ENCODE data around the gene CALML6. TPM values are rescaled to one million over a fixed set of nuclear protein-coding genes. Genes with fewer than 3 reads are reported as not detected.
A peak's percentile ranks its signal among the peaks of the same experiment; 100 is the strongest.
"Not testable (repeated sequence)": the region's sequence is repeated elsewhere in the genome, so short reads cannot be mapped to it uniquely, and the experiment has no call there.

The CALML6 gene
- total RNA-seq, 2 donors from 2014 or later = 0.37 TPM; not detected in 1

DNA sequence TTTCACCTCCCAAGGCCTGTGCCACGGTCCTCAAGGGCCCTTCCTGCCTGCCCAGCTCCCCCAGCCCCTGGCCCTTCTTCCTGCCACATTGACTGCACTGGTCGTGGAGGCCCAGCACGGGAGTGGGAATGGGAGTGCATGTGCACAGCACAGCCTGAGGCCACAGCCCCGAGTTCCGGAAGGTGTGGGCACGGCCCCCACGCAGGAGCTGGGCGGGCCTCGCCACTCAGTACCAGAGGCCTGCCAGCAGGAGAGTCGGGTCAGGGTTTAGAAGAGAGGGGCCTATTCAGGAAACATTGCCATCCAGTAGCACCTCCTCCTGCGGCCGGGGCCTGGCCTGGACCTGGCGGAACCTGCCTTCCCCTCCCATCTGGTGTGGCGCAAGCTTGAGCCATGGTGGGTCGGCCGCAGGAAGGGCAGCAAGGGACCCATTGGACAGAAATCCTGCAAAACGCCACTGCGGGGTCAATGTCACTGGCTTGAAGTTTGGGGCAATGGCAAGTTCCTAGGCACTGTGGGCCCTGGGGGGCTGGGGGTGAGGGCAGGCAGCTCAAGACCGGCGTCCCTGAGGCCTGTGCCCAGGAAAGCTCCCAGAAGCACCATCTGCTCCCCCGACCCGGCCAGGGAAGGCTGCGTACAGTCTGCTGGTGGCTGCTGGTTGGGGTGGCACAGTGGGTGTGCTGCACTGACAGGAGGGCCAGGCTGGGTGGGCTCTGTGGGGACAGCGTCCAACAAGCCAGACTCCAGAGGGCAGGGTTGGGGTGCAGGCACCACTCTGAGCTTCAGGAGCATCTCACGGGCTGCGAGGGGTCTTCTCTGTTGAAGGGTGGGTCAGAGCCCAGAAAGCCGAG is 5.8 kb downstream of the CALML6 start:
- intact Hi-C loops (cut with DNase I) = no loop called here

DNA sequence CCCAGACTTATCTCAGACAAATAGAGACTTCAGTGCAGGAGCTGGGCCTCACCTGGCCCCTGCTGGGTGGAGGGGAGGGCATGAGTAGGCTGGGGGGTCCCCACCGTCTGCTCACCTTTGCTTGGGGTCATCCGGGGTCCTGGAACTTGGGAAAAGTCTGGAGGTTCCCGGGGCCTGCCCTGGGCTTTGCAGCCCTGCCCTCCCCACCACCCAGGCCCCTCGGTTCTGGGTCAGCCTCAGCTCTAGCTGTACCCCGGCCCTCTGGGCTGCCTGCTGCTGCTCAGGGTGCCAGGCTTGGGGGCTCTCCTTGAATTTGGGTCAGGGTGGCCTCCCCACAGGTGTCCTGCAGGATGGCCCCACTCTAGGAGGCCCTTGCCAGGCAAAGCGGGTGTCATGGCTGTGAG is 6.4 kb downstream of the CALML6 start:
- intact Hi-C loops (cut with DNase I) = no loop called here
- no peak for DNase-seq (ENCODE audit: low spot score)

More for the DNA sequence above, 5.8 kb downstream of the CALML6 start:
- DNase-seq (ENCODE audit: low spot score) = peak; percentile 79

- peak; percentile 70 for DNase-seq (ENCODE audit: low spot score)
- intact Hi-C loops (cut with DNase I) = no loop called here
These were observed 7.0 kb downstream of the CALML6 start for GRCh38 chr1:1921901-1922701.

GRCh38 chr1:1922702-1922955 is 7.6 kb downstream of the CALML6 start:
- DNase-seq (ENCODE audit: low spot score) = no peak
- intact Hi-C loops (cut with DNase I) = no loop called here

DNA sequence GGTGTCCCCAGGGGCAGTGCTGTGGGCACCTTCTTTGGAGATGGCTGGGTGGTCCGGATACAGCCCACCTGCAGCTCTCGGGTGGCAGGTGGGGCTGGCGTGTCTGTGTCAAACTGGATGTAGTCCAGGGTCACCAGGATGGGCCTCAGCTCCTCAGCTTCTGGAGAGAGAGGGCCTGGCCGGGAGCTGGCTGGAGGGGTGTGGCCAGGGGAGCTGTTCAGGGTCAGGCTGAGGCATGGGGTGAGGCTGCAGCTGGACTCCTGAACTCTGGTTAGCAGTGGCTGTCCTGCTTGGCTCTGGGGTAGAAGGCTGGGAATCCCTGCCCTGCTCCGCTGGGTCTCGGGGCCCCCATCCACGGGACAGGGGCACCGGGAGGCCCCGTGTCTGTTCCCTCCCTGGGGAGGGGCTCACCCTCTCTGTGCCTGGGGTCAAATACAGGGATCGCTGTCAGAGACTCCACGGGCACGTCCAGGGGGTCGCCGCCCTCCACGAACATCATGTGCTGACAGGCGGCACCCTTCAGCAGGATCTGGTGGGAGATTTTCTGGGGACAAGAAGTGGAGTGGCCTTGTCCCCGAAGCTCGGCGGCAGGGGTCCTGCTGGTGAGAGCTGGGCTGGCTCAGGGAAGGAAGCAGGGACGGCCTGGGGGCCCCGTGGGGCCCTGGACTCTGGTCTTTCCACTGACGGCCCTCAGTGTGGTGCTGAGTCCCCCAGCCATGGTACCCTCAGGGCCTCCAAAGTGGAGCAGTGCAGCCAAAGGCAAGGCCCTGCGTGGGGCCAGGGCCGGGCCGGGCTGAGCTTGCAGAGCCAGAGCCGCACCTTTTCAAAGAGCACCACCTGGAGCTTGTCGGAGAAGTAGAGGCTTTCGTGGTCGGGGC is 8.1 kb downstream of the CALML6 start:
- no peak for DNase-seq (ENCODE audit: low spot score)
- intact Hi-C loops (cut with DNase I) = no loop called here

DNA sequence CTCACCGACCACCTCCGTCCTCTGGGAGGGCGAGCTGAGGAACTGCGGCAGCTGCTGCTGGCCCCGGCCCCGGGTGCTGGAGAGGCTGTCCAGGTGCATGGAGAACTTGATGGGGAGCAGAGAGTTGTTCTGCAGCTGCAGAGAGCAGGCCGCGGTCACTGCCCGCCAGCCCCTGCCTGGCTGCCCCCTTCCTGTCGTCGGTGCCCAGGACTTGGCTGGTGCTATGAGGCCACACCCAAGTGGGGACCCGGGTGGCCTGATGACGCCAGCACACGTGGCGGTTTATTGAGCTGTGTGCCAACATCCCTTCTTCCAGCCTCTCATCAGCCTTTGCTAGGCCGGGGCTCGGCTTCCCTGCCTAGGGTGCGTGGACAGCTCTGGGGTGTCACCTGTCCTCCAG is 9.3 kb downstream of the CALML6 start:
- intact Hi-C loops (cut with DNase I) = no loop called here
- no peak for DNase-seq (ENCODE audit: low spot score)

GRCh38 chr1:1924849-1925248 is 9.8 kb downstream of the CALML6 start:
- DNase-seq (ENCODE audit: low spot score) = no peak

DNA sequence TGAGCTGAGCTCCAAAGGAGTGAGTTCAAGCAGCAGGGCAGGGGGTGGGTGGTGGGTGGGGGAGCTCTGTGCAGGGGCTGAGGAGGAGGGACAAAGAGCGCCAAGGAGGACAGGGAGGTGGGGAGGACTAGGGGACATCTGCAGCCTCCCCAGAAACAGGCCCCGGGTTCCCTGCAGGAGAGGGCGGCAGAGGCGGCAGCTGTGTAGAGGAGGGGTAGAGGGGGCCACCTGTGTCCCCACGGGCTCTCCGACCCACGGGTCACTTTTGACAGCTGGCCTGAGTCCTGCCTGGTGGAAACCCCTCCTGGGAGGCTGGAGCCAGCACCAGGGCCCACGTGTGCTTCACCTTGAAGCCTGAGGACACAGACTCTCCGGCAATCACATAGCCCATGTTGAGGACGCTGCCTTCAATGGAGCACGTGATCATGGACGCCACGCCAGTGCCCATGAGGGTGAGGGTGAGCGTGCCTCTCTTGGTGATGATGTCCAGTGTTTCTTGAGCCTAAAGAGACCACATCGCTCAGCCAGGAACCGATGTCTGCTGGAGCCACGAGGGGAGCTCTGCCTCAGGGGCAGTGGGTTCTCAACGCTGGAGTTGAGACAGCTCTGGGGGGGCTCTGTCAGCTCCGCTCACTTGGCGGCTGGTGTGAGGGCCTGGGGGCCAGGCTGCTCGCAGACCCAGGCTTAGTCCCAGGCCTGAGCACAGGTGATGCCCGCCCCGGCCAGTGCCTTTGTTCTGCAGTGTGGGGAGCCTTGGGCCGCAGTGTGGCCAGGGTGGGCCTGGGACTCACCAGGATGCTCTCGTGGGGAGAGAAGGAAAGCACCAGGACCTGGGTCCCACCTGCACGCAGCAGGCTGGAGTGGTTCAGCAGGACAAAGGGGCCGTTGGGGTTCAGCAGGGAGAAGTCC is 10.6 kb downstream of the CALML6 start:
- intact Hi-C loops (cut with DNase I) = no loop called here
- DNase-seq (ENCODE audit: low spot score) = no peak

More at GRCh38 chr1:1924849-1925248, 9.8 kb downstream of the CALML6 start:
- intact Hi-C loops (cut with DNase I) = no loop called here

- intact Hi-C loops (cut with DNase I) = no loop called here
- DNase-seq (ENCODE audit: low spot score) = no peak
These were observed 11.3 kb downstream of the CALML6 start for GRCh38 chr1:1926346-1926811.

DNA sequence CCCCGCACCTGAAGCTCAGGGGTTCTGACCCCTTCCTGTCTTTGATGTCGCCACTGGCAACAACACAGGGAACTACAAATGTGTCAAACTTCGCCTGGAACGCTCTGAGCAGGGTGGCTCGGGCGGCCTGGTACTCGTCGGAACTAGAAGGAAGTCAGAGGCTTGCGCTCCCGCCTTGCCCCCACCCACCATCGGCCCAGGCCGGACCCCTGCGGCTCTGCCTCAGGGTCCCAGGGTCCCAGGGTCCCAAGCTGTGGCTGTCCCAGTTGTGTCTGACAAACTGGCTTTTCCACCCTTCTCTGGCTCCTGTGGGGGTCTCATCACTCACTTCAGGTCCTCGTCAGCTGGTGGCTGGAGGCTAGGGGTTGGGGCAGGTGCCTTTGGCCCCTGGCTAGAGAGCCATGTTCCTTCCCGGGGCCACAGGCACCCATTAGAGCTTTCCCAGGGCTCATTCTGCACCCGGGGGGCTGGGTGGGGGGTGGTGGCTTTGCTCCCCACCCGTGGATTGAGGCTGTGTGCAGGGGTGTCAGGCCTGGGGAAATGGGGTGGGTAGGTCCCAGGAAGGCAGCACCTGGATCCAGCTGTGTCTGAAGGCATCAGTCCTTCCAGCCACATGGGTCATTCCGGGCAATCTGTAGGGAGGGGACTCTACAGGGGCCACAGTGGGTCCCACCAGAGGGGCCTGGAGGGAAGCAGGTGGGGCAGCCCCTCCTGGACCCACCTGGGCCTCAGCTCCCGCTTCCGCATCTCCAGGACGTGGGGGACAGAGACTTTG is 12.0 kb downstream of the CALML6 start:
- intact Hi-C loops (cut with DNase I) = no loop called here
- DNase-seq (ENCODE audit: low spot score) = peak; percentile 69

DNA sequence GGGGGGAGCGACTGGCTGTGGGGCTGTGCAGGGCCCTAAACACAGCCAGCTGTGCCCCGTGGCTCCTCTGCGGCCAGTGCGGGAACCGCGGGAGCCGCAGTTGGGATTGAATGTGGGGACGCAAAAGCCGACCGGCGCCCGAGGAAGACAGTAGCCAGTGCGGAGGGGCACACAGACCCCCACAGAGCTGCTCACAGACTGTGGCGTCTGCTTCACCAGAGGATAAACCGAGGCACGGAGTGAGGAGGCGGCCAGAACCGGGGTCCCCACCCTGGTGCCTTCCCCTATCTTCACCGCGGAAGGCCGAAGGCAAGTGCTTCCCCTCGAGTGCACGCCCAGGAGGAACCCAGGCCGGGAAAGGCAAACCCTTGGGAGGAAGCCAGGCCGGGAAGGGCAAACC is 12.7 kb downstream of the CALML6 start:
- peak; percentile 72 for DNase-seq (ENCODE audit: low spot score)
- intact Hi-C loops (cut with DNase I) = no loop called here

DNA sequence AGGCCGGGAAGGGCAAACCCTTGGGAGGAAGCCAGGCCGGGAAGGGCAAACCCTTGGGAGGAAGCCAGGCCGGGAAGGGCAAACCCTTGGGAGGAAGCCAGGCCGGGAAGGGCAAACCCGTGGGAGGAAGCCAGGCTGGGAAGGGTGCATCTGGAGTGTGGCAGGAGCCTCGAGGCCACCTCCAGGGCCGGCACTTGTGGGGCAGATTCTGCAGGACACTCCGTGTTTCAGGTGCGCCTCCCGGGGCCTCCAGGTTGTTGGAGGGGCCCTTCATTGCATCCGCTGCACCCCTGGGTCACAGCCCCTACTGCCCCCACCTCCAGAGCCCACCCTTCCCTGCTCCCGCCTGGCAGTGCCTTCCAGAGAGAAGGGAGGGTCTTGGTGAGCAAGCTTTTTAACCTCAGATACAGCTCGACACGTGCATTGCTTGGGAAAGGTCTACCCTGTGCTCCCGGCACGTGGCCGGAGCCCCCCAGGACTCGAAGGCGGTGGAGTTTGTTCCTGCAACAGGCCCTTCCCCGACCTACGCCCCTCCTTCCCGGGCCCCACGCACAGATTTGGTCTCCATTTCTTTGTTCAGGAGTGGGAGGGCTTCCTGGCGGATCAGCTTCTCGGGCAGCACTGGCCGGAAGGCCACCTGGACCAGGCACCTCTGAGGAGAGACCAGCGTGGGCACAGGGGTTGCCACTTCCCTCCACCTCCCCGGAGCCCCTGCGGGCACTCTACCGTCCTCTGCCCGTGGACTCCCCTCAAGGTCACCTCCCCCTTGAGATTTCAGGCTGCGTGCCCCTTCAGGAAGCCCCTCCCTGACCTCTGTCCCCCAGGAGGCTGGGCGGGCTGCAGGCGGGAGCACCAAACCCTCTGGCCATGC is 13.4 kb downstream of the CALML6 start:
- DNase-seq (ENCODE audit: low spot score) = peak; percentile 58
- intact Hi-C loops (cut with DNase I) = no loop called here

- intact Hi-C loops (cut with DNase I) = no loop called here
- DNase-seq (ENCODE audit: low spot score) = no peak
These were observed 14.1 kb downstream of the CALML6 start for GRCh38 chr1:1929102-1929638.

DNA sequence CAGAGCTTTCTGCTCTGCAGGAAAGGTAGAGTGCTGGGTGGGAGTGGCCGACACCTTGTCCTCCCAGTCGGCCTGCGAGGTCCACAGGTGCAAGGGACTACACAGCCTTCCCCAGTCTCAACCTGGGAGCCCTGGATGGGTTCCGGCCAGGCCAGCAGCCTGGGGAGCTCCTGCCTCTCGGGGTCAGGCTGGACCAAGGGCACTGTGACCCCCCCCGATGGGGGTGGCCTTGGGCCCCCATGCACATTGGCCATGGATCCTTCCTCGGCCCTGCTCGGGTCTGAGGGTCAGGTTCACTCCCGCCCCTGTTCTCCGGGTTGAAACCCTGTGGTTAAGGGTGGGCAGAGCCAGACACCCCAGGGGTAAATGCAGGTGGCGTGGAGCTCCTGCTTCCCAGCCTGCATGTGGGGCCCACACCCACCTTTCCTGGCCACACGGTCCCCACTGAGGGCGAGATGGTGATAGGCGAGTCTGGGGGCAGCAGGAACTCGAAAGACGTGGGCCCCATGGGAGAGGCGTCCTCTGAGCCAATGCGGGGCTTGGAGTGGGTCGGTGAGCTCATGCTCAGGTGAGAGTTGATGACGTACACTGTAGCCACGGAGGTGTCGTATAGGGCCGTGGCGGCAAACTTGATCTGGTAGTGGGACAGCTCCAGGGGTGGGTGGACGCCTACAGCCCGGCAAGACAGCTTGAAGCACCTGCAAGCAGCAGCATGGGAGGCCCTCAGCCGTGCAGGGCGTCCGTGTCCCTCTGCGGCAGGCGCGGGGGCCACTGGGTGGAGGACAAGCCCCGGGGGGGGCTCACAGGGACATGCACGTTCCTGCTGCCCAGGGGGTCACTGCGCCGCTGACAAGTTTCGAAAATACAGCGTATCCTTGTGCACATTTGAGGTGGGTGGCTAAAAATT is 14.8 kb downstream of the CALML6 start:
- intact Hi-C loops (cut with DNase I) = no loop called here
- peak; percentile 72 for DNase-seq (ENCODE audit: low spot score)

GRCh38 chr1:1934848-1935247 is 19.8 kb downstream of the CALML6 start:
- DNase-seq (ENCODE audit: low spot score) = not testable (repeated sequence)
- intact Hi-C loops (cut with DNase I) = loop anchor here in 1 of 2 donors (5.0 kb wide), 1 partner anchor 1637 kb away; no protein-coding TSS in a partner anchor

GRCh38 chr1:1937061-1937460 is 22.0 kb downstream of the CALML6 start:
- DNase-seq (ENCODE audit: low spot score) = no peak
- intact Hi-C loops (cut with DNase I) = loop anchor here in 1 of 2 donors (5.0 kb wide), 1 partner anchor 1635 kb away; no protein-coding TSS in a partner anchor
